ENCODE measurements around the gene ZC3H10. TPM values are rescaled to one million over a fixed set of nuclear protein-coding genes. Genes with fewer than 3 reads are reported as not detected.
A peak's percentile ranks its signal among the peaks of the same experiment; 100 is the strongest.

The ZC3H10 gene
- total and polyA plus RNA-seq, 2 of the 13 experiments (the other 11 are each of a cell fraction or from before 2014, with no cell fraction given) = 0.70 to 2.3 TPM

DNA sequence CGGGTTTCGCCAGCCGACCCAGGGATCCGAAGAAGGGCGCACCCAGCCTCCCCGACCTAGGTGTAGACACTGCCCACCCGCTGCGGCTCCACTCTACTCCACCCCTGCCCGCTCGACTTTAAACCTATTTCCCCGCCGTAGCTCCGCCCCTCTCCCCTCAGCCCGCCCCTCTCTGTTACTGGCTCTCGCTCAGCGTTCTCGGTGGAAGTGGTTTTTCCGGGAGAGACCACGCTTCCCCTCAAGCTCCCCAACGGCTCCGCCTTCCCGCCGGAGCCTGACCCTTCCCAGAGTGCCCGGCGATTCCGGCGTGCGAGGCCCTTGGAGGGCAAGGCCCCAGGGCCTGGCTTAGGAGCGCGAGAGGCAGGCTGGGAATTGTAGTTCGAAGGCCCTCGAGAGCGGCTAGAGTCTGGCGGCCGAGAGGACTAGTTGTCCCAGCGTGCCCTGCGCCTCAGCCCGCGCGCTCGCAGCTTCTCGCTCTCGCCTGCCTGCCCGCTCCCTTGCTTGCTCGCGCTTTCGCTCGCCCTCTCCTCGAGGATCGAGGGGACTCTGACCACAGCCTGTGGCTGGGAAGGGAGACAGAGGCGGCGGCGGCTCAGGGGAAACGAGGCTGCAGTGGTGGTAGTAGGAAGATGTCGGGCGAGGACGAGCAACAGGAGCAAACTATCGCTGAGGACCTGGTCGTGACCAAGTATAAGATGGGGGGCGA lies 13.8 kb upstream of the ZC3H10 start, which contains the start of gene PA2G4 (continued):
- TF ChIP-seq, protein P1, sequence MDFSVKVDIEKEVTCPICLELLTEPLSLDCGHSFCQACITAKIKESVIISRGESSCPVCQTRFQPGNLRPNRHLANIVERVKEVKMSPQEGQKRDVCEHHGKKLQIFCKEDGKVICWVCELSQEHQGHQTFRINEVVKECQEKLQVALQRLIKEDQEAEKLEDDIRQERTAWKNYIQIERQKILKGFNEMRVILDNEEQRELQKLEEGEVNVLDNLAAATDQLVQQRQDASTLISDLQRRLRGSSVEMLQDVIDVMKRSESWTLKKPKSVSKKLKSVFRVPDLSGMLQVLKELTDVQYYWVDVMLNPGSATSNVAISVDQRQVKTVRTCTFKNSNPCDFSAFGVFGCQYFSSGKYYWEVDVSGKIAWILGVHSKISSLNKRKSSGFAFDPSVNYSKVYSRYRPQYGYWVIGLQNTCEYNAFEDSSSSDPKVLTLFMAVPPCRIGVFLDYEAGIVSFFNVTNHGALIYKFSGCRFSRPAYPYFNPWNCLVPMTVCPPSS (IDR thresholded peaks at IDR 0.05) = no peak
- TF ChIP-seq HOXA3 (CRISPR knock-in tag; IDR thresholded peaks at IDR 0.05) (peak; percentile 84), HNRNPH1 (optimal IDR thresholded peaks at IDR 0.05; ENCODE audit: low read depth, low read length) (no peak), RBM22 (optimal IDR thresholded peaks at IDR 0.05; ENCODE audit: low read length) (peak; percentile 95), FOXK1 (CRISPR knock-in tag; IDR thresholded peaks at IDR 0.05; ENCODE audit: borderline replicate concordance, low read depth) (no peak), ZSCAN31 (CRISPR knock-in tag; IDR thresholded peaks at IDR 0.05; ENCODE audit: low read depth) (peak; percentile 98; the same call in 1 of the 2 replicates), ZNF343 (CRISPR knock-in tag; IDR thresholded peaks at IDR 0.05) (peak; percentile 66; the same call in 1 of the 2 replicates), NRL (CRISPR knock-in tag; IDR thresholded peaks at IDR 0.05; ENCODE audit: borderline replicate concordance) (peak; percentile 77), ZNF382 (CRISPR knock-in tag; IDR thresholded peaks at IDR 0.05; ENCODE audit: borderline replicate concordance) (no peak), NR2C2 (CRISPR knock-in tag; IDR thresholded peaks at IDR 0.05; ENCODE audit: borderline replicate concordance) (peak; percentile 97), PHB2 (IDR thresholded peaks at IDR 0.05; ENCODE audit: partially characterized antibody) (no peak), GPBP1L1 (CRISPR knock-in tag; IDR thresholded peaks at IDR 0.05) (no peak), CEBPG (CRISPR knock-in tag; IDR thresholded peaks at IDR 0.05) (peak; percentile 41; the same call in 1 of the 2 replicates), SRF (IDR thresholded peaks at IDR 0.05; ENCODE audit: low read depth, low read length) (0 out of 2 replicates have a peak, but pooled peaks have one; percentile 55), ERF (CRISPR knock-in tag; IDR thresholded peaks at IDR 0.05) (peak; percentile 90), ZNF768 (CRISPR knock-in tag; IDR thresholded peaks at IDR 0.05) (no peak), SAFB2 (CRISPR knock-in tag; IDR thresholded peaks at IDR 0.05; ENCODE audit: borderline replicate concordance, low read depth) (peak; percentile 78; the same call in 1 of the 2 replicates)
- TF ChIP-seq, protein P2, sequence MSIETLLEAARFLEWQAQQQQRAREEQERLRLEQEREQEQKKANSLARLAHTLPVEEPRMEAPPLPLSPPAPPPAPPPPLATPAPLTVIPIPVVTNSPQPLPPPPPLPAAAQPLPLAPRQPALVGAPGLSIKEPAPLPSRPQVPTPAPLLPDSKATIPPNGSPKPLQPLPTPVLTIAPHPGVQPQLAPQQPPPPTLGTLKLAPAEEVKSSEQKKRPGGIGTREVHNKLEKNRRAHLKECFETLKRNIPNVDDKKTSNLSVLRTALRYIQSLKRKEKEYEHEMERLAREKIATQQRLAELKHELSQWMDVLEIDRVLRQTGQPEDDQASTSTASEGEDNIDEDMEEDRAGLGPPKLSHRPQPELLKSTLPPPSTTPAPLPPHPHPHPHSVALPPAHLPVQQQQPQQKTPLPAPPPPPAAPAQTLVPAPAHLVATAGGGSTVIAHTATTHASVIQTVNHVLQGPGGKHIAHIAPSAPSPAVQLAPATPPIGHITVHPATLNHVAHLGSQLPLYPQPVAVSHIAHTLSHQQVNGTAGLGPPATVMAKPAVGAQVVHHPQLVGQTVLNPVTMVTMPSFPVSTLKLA (IDR thresholded peaks at IDR 0.05) = peak; percentile 74
- TF ChIP-seq, protein P3, sequence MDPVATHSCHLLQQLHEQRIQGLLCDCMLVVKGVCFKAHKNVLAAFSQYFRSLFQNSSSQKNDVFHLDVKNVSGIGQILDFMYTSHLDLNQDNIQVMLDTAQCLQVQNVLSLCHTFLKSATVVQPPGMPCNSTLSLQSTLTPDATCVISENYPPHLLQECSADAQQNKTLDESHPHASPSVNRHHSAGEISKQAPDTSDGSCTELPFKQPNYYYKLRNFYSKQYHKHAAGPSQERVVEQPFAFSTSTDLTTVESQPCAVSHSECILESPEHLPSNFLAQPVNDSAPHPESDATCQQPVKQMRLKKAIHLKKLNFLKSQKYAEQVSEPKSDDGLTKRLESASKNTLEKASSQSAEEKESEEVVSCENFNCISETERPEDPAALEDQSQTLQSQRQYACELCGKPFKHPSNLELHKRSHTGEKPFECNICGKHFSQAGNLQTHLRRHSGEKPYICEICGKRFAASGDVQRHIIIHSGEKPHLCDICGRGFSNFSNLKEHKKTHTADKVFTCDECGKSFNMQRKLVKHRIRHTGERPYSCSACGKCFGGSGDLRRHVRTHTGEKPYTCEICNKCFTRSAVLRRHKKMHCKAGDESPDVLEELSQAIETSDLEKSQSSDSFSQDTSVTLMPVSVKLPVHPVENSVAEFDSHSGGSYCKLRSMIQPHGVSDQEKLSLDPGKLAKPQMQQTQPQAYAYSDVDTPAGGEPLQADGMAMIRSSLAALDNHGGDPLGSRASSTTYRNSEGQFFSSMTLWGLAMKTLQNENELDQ (CRISPR knock-in tag; IDR thresholded peaks at IDR 0.05; ENCODE audit: borderline replicate concordance) = 0 out of 2 replicates have a peak, but pooled peaks have one; percentile 12
- TF ChIP-seq, protein P4, sequence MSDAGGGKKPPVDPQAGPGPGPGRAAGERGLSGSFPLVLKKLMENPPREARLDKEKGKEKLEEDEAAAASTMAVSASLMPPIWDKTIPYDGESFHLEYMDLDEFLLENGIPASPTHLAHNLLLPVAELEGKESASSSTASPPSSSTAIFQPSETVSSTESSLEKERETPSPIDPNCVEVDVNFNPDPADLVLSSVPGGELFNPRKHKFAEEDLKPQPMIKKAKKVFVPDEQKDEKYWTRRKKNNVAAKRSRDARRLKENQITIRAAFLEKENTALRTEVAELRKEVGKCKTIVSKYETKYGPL (CRISPR knock-in tag; IDR thresholded peaks at IDR 0.05) = no peak; the same call in none of the 2 replicates

Measured in HepG2 (cell line).